Common myeloid progenitor, CD34-positive (primary cell): ENCODE data around the gene ME1.

Experiments
- CTCF ChIA-PET: fragments of 350-600 bp; sonication (Branson Sonifier 250); formaldehyde crosslinking; loops from one replicate; lab custom pipeline; 2021; ENCODE audit warnings: antibody characterized with exemption; lab: Charles Lee
- POLR2A ChIA-PET: fragments of 350-600 bp; sonication (Branson Sonifier 250); formaldehyde crosslinking; loops from one replicate; lab custom pipeline; 2021; ENCODE audit warnings: antibody characterized with exemption; lab: Charles Lee
- DNase-seq, 3 donors: peaks; one replicate each; pipeline versions ENCODE4 v3.0.0 to v3.0.0-alpha.2; 2013
- H3K27ac ChIP-seq, 2 experiments: 1 replicate in 1 of 2; 2 replicates in 1 of 2; pipeline ENCODE4 v1.7.0; 2013; ENCODE audit warnings: inconsistent platforms in 2 of 2, low read length in 2 of 2, mild to moderate bottlenecking in 2 of 2, low read depth in 1 of 2, moderate library complexity in 1 of 2; ENCODE audit not compliant: severe bottlenecking in 2 of 2, insufficient read depth in 1 of 2, poor library complexity in 1 of 2
- H3K27me3 ChIP-seq, 5 experiments: replicated peaks in 2 of 5; 1 replicate in 3 of 5; 2 replicates in 2 of 5; pipeline versions ENCODE4 v1.6.1 to v1.7.0; 2013; ENCODE audit warnings: low read length in 4 of 5, mild to moderate bottlenecking in 2 of 5, moderate library complexity in 2 of 5, inconsistent platforms in 1 of 5; ENCODE audit not compliant: insufficient read depth in 5 of 5, control insufficient read depth in 4 of 5
- H3K36me3 ChIP-seq, 4 experiments: 1 replicate in 2 of 4; 2 replicates in 2 of 4; pipeline versions ENCODE4 v1.6.1 to v1.7.0; 2013; ENCODE audit warnings: low read length in 3 of 4, control low read depth in 1 of 4, mild to moderate bottlenecking in 1 of 4; ENCODE audit not compliant: control insufficient read depth in 4 of 4, insufficient read depth in 4 of 4
- H3K4me1 ChIP-seq, 4 experiments: 1 replicate in 3 of 4; 2 replicates in 1 of 4; pipeline versions ENCODE4 v1.6.1 to v1.7.1; 2013; ENCODE audit warnings: low read length in 3 of 4, mild to moderate bottlenecking in 3 of 4, control low read depth in 1 of 4, inconsistent platforms in 1 of 4, moderate library complexity in 1 of 4; ENCODE audit not compliant: control insufficient read depth in 4 of 4, insufficient read depth in 4 of 4; ENCODE audit errors: control extremely low read depth in 1 of 4
- H3K4me3 ChIP-seq, 7 experiments: 1 replicate in 4 of 7; 2 replicates in 3 of 7; pipeline versions ENCODE4 v1.5.1 to v1.7.0; 2013; ENCODE audit warnings: mild to moderate bottlenecking in 7 of 7, low read length in 6 of 7, moderate library complexity in 6 of 7, inconsistent platforms in 2 of 7, low read depth in 2 of 7, control low read depth in 1 of 7; ENCODE audit not compliant: insufficient read depth in 4 of 7, control insufficient read depth in 1 of 7; ENCODE audit errors: extremely low read depth in 1 of 7
- H3K9me3 ChIP-seq, 5 experiments: 1 replicate in 4 of 5; 2 replicates in 1 of 5; pipeline versions ENCODE4 v1.6.1 to v1.7.1; 2013; ENCODE audit warnings: low read length in 4 of 5, mild to moderate bottlenecking in 2 of 5, inconsistent platforms in 1 of 5, low read depth in 1 of 5, moderate library complexity in 1 of 5; ENCODE audit not compliant: control insufficient read depth in 4 of 5, insufficient read depth in 2 of 5; ENCODE audit errors: control extremely low read depth in 1 of 5
- WGBS: methylation state at CpG from one replicate; pipeline ENCODE4 v1.1.5; 2013; ENCODE audit not compliant: insufficient coverage; 5-methylcytosine and 5-hydroxymethylcytosine counted together

Gene ME1

GRCh38 chr6:83470587-83470986 is 39.7 kb upstream of the ME1 start:
- ChIA-PET CTCF (interaction anchor here (0.9 to 1.9 kb wide), 3 partner anchors 11 to 64 kb away, joined by 3 to 5 read pairs (median 4); no protein-coding TSS in a partner anchor), POLR2A (no interaction called here)
- DNase-seq = no peak
- Histone ChIP-seq H3K9me3 (no peaks in the 10 kb centered on the region), H3K27ac (no peak overlapping the region), H3K4me1 (peaks cover 0 to 25% (median 14%) of the 10 kb centered on the region in 4 experiments), H3K36me3 (no peaks in the 10 kb centered on the region), H3K27me3 (peaks cover 0 to 3% (median 0%) of the 10 kb centered on the region in 5 experiments), H3K4me3 (no peak overlapping the region)
- 97% methylated on average over 3 of the region's 3 CpGs for WGBS

GRCh38 chr6:83470001-83470400 is 39.1 kb upstream of the ME1 start:
- no peak for DNase-seq
- POLR2A ChIA-PET = no interaction called here
- Histone ChIP-seq H3K27me3 (peaks cover 0 to 3% (median 0%) of the 10 kb centered on the region in 5 experiments), H3K4me1 (peaks cover 0 to 25% (median 14%) of the 10 kb centered on the region in 4 experiments), H3K4me3 (no peak overlapping the region), H3K27ac (no peak overlapping the region), H3K9me3 (no peaks in the 10 kb centered on the region), H3K36me3 (no peaks in the 10 kb centered on the region)
- CTCF ChIA-PET = interaction anchor here (1.9 kb wide), 2 partner anchors 15 to 44 kb away, joined by 4 to 7 read pairs; no protein-coding TSS in a partner anchor
- 100% methylated on average over 1 of the region's 4 CpGs for WGBS

GRCh38 chr6:83467620-83468036 is 36.8 kb upstream of the ME1 start:
- Histone ChIP-seq H3K27ac (peak overlapping the region in 1 of 2 experiments; percentile 44), H3K27me3 (no peaks in the 10 kb centered on the region), H3K4me1 (peaks cover 0 to 25% (median 14%) of the 10 kb centered on the region in 4 experiments), H3K9me3 (no peaks in the 10 kb centered on the region), H3K4me3 (peak overlapping the region in 2 of 7 experiments; percentile 11 to 27), H3K36me3 (no peaks in the 10 kb centered on the region)
- ChIA-PET CTCF (interaction anchor here (0.6 to 1.4 kb wide), 2 partner anchors 49 to 1725 kb away, joined by 3 to 4 read pairs; no protein-coding TSS in a partner anchor), POLR2A (no interaction called here)
- WGBS = 50% methylated on average over 2 of the region's 3 CpGs
- peak; percentile 87 to 98 (median 98) for DNase-seq

- ChIA-PET POLR2A (no interaction called here), CTCF (no interaction called here)
- 100% methylated on average over 2 of the region's 6 CpGs for WGBS
- H3K36me3 ChIP-seq = no peaks in the 10 kb centered on the region
- DNase-seq = no peak
- peaks cover 0 to 20% (median 14%) of the 10 kb centered on the region in 4 experiments for H3K4me1 ChIP-seq
- H3K27ac ChIP-seq = no peak overlapping the region
- H3K9me3 ChIP-seq = no peaks in the 10 kb centered on the region
- no peak overlapping the region for H3K4me3 ChIP-seq
- H3K27me3 ChIP-seq = no peaks in the 10 kb centered on the region
Measured at GRCh38 chr6:83466328-83466727, 35.5 kb upstream of the ME1 start.

GRCh38 chr6:83464381-83465140 is 33.7 kb upstream of the ME1 start:
- H3K27ac ChIP-seq = no peak overlapping the region
- ChIA-PET POLR2A (no interaction called here), CTCF (interaction anchor here (0.7 to 1.1 kb wide), 2 partner anchors 28 to 142 kb away, joined by 3 read pairs; no protein-coding TSS in a partner anchor)
- no peak for DNase-seq
- WGBS = 97% methylated on average over 4 of the region's 5 CpGs
- peaks cover 0 to 25% (median 14%) of the 10 kb centered on the region in 4 experiments for H3K4me1 ChIP-seq
- H3K27me3 ChIP-seq = no peaks in the 10 kb centered on the region
- H3K4me3 ChIP-seq = no peak overlapping the region
- no peaks in the 10 kb centered on the region for H3K36me3 ChIP-seq
- peaks cover 0 to 2% (median 0%) of the 10 kb centered on the region in 5 experiments for H3K9me3 ChIP-seq

GRCh38 chr6:83463886-83464285 is 33.0 kb upstream of the ME1 start:
- POLR2A ChIA-PET = no interaction called here
- DNase-seq = no peak
- H3K27ac ChIP-seq = no peak overlapping the region
- H3K36me3 ChIP-seq = no peaks in the 10 kb centered on the region
- H3K9me3 ChIP-seq = peaks cover 0 to 2% (median 0%) of the 10 kb centered on the region in 5 experiments
- CTCF ChIA-PET = interaction anchor here (0.7 to 1.1 kb wide), 2 partner anchors 27 to 142 kb away, joined by 3 read pairs; no protein-coding TSS in a partner anchor
- no peak overlapping the region for H3K4me3 ChIP-seq
- 92% methylated on average over 1 of the region's 2 CpGs for WGBS
- H3K4me1 ChIP-seq = peaks cover 0 to 24% (median 14%) of the 10 kb centered on the region in 4 experiments
- no peaks in the 10 kb centered on the region for H3K27me3 ChIP-seq

- peaks cover 0 to 2% (median 0%) of the 10 kb centered on the region in 5 experiments for H3K9me3 ChIP-seq
- no peaks in the 10 kb centered on the region for H3K27me3 ChIP-seq
- no peaks in the 10 kb centered on the region for H3K36me3 ChIP-seq
- 88% methylated on average over 1 of the region's 1 CpG for WGBS
- DNase-seq = no peak
- POLR2A ChIA-PET = no interaction called here
- H3K4me3 ChIP-seq = no peak overlapping the region
- CTCF ChIA-PET = no interaction called here
- H3K4me1 ChIP-seq = peaks cover 0 to 18% (median 8%) of the 10 kb centered on the region in 4 experiments
- H3K27ac ChIP-seq = no peak overlapping the region
Measured at GRCh38 chr6:83462524-83462923, 31.7 kb upstream of the ME1 start.
